Measurements from ENCODE around the gene ELAPOR2.

- no peak for TF ChIP-seq POLR2A (IDR thresholded peaks at IDR 0.05; ENCODE audit: low read depth, low read length)
- TF ChIP-seq TAF1 (IDR thresholded peaks at IDR 0.05; ENCODE audit: borderline replicate concordance, low read depth, low read length), result no peak
- TF ChIP-seq POLR2AphosphoS5 (IDR thresholded peaks at IDR 0.05; ENCODE audit: low read depth, low read length), result no peak
Observed at GRCh38 chr7:87106974-87107612, 47.6 kb upstream of the ELAPOR2 start.
